ENCODE measurements around the gene SERPINI2.
"Not testable (repeated sequence)": the region's sequence is repeated elsewhere in the genome, so short reads cannot be mapped to it uniquely, and the experiment has no call there.

The SERPINI2 gene

GRCh38 chr3:167450195-167450594, 23.6 kb downstream of the SERPINI2 start:
- DNase-seq (ENCODE audit: low read depth in 1 of 2, low spot score in 1 of 2) = no peak

- no peak for DNase-seq (ENCODE audit: low read depth in 1 of 2, low spot score in 1 of 2)
These were observed 28.4 kb downstream of the SERPINI2 start for GRCh38 chr3:167445491-167445890.

GRCh38 chr3:167441256-167441655, 32.6 kb downstream of the SERPINI2 start:
- DNase-seq (ENCODE audit: low read depth in 1 of 2, low spot score in 1 of 2) = no peak

GRCh38 chr3:167437428-167438139, 36.3 kb downstream of the SERPINI2 start:
- no peak for DNase-seq (ENCODE audit: low read depth in 1 of 2, low spot score in 1 of 2)

GRCh38 chr3:167426962-167427361, 46.9 kb downstream of the SERPINI2 start:
- not testable (repeated sequence) for DNase-seq (ENCODE audit: low read depth in 1 of 2, low spot score in 1 of 2)

- not testable (repeated sequence) for DNase-seq (ENCODE audit: low read depth in 1 of 2, low spot score in 1 of 2)
These were observed 51.4 kb downstream of the SERPINI2 start for GRCh38 chr3:167422396-167422795.

- DNase-seq (ENCODE audit: low read depth in 1 of 2, low spot score in 1 of 2) = no peak
These were observed 64.2 kb downstream of the SERPINI2 start for GRCh38 chr3:167409611-167410010.

GRCh38 chr3:167406876-167407492, 66.9 kb downstream of the SERPINI2 start:
- DNase-seq (ENCODE audit: low read depth in 1 of 2, low spot score in 1 of 2) = no peak

GRCh38 chr3:167397826-167398225, 76.0 kb downstream of the SERPINI2 start:
- DNase-seq (ENCODE audit: low read depth in 1 of 2, low spot score in 1 of 2) = no peak

- DNase-seq (ENCODE audit: low read depth in 1 of 2, low spot score in 1 of 2) = no peak
These were observed 77.8 kb downstream of the SERPINI2 start for GRCh38 chr3:167396075-167396474.

GRCh38 chr3:167394003-167394402, 79.8 kb downstream of the SERPINI2 start:
- no peak for DNase-seq (ENCODE audit: low read depth in 1 of 2, low spot score in 1 of 2)
